HepG2 (cell line): ENCODE measurements around the gene PRM3. TPM values are rescaled to one million over a fixed set of nuclear protein-coding genes. Genes with fewer than 3 reads are reported as not detected.

Experiments used
- GFI1 ChIP-seq: sonication (generic); formaldehyde crosslinking; IDR thresholded peaks from 2 replicates; pipeline ENCODE4 v1.5.0; 2020; ENCODE audit warnings: missing genetic modification reagents, mild to moderate bottlenecking, borderline replicate concordance
- HDAC1 ChIP-seq: sonication (generic); formaldehyde crosslinking; IDR thresholded peaks from 2 replicates; pipeline ENCODE4 v1.5.1; 2020; ENCODE audit warnings: mild to moderate bottlenecking, missing genetic modification reagents
- HMGXB4 ChIP-seq, 2 experiments: sonication (generic) in 1 of 2; formaldehyde crosslinking in 1 of 2; IDR thresholded peaks; 2 replicates each; pipeline versions ENCODE4 v1.4.0 to v1.6.1; 2018 to 2020; ENCODE audit warnings: missing genetic modification reagents in 2 of 2, borderline replicate concordance in 1 of 2, low read depth in 1 of 2, mild to moderate bottlenecking in 1 of 2, missing biosample characterization in 1 of 2
- HOMEZ ChIP-seq: IDR thresholded peaks from 2 replicates; pipeline ENCODE4 v1.6.1; 2016; ENCODE audit warnings: low read depth
- KIAA2018 ChIP-seq: sonication (generic); formaldehyde crosslinking; IDR thresholded peaks from 2 replicates; pipeline ENCODE4 v1.5.0; 2020; ENCODE audit warnings: mild to moderate bottlenecking, missing genetic modification reagents, borderline replicate concordance
- MAX ChIP-seq: IDR thresholded peaks from 2 replicates; pipeline ENCODE4 v1.6.1; 2012; ENCODE audit warnings: inconsistent platforms
- USF2 ChIP-seq, 2 experiments: sonication (generic) in 1 of 2; formaldehyde crosslinking in 1 of 2; IDR thresholded peaks; 2 replicates each; pipeline versions ENCODE4 v1.5.1 to v1.6.1; 2011 to 2020; ENCODE audit warnings: borderline replicate concordance in 1 of 2, low read depth in 1 of 2, low read length in 1 of 2, mild to moderate bottlenecking in 1 of 2, missing genetic modification reagents in 1 of 2, moderate library complexity in 1 of 2
- ZNF235 ChIP-seq: sonication (generic); formaldehyde crosslinking; IDR thresholded peaks from 2 replicates; pipeline ENCODE4 v1.8.1; 2023; ENCODE audit warnings: mild to moderate bottlenecking, missing genetic modification reagents, borderline replicate concordance
- ZNF441 ChIP-seq: sonication (generic); formaldehyde crosslinking; IDR thresholded peaks from 2 replicates; pipeline ENCODE4 v1.7.0; 2021; ENCODE audit warnings: missing genetic modification reagents, borderline replicate concordance
- ZUFSP ChIP-seq: sonication (generic); formaldehyde crosslinking; IDR thresholded peaks from 2 replicates; pipeline ENCODE4 v1.9.0; 2021; ENCODE audit warnings: missing genetic modification reagents, mild to moderate bottlenecking, borderline replicate concordance
- polyA plus RNA-seq, 8 experiments: library from polyadenylated mRNA; depleted of rRNA in 3 of 8; stranded (reverse) in 7 of 8; unstranded in 1 of 8; fragments of >200 nt; fragmentation: Illumina TruSeq in 4 of 8; extraction: Trizol in 4 of 8; gene quantifications; 2 replicates each; pipeline versions ENCODE4 v1.2.1 to v1.2.3, GENCODE V29; 2011 to 2016; ENCODE audit warnings: low read depth in 4 of 8, missing spikeins in 1 of 8, mixed read lengths in 1 of 8; ENCODE audit not compliant: insufficient read depth in 1 of 8
- total RNA-seq, 5 experiments: library from RNA; depleted of rRNA; stranded (reverse); fragments of >200 nt; fragmentation: Illumina TruSeq; extraction: Trizol; gene quantifications; 2 replicates each; pipeline ENCODE4 v1.2.3, GENCODE V29; 2016; ENCODE audit warnings: low read depth in 1 of 5

The PRM3 gene
- total and polyA plus RNA-seq, 2 of the 13 experiments (the other 11 are each of a cell fraction or from before 2014, with no cell fraction given) = not detected

GRCh38 chr16:11303405-11304138 is 30.1 kb upstream of the PRM3 start (continued):
- TF ChIP-seq MAX (no peak; the same call in 1 of the 2 replicates), HOMEZ (CRISPR knock-in tag) (no peak), ZNF235 (CRISPR knock-in tag) (no peak), KIAA2018 (CRISPR knock-in tag) (no peak), USF2 (IDR thresholded peaks at IDR 0.05; ENCODE audit: low read depth, low read length) (0 out of 2 replicates have a peak, but pooled peaks have one; percentile 3), USF2 (CRISPR knock-in tag; IDR thresholded peaks at IDR 0.05; ENCODE audit: borderline replicate concordance) (no peak), ZNF441 (CRISPR knock-in tag) (no peak), ZUFSP (CRISPR knock-in tag) (no peak), HDAC1 (CRISPR knock-in tag) (0 out of 2 replicates have a peak, but pooled peaks have one; percentile 16), GFI1 (no peak), HMGXB4 (CRISPR knock-in tag; IDR thresholded peaks at IDR 0.05; ENCODE audit: borderline replicate concordance in 1 of 2, low read depth in 1 of 2) (0 out of 4 replicates have a peak, but pooled peaks of 1 of the 2 experiments have one; percentile 19)
